OCI-LY7 (cell line): Measurements from ENCODE around the gene PRKN.

Experiments used
- EZH2phosphoT487 ChIP-seq: fragments of 200-600 bp; sonication (generic); IDR thresholded peaks from 2 replicates; pipeline ENCODE4 v1.6.1; 2018; ENCODE audit warnings: low read depth, borderline replicate concordance, mild to moderate bottlenecking, mixed run types, antibody characterized with exemption, low read length, moderate library complexity, mixed read lengths
- TF ChIP-seq, protein P1 (sequence below): fragments of 200-600 bp; sonication (generic); conservative IDR thresholded peaks from 2 replicates; pipeline ENCODE4 v1.5.1; 2014; ENCODE audit warnings: mild to moderate bottlenecking, antibody characterized with exemption, low read length, moderate library complexity, mixed read lengths

DNA sequence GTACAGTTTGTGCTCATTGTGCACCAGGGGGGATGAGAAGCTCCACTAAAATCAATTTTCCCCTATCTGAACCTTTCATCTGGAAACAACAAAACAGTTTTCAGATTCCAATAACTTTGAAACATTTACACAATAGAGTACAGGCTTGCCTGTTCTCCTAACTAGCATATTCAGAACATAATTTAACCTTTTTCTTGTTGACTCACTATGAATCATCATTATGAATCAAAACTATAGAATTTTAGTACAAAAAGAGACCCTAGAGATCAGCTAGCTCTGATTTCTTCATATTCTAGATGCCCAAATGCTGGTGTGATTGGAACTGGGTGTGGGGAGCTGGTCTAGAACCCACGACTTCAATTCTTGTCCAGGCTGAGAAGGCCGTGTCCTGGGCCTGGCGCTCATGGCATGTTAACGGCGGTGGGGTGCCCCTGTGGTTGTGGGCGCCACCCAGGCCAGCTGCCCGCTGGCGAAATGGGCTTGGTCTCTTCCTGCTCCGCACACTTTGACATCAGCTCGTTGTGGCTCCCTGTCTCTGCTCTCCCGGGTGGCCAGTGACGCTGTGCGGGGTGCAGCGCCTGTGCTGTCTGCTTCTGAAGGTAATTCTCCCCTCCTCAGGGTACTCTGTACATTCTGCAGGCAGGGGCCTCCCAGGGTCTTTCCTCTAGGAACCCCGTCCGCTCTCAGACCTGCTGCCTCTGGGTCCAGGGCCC lies 1423.8 kb downstream of the PRKN start:
- TF ChIP-seq, protein P1, sequence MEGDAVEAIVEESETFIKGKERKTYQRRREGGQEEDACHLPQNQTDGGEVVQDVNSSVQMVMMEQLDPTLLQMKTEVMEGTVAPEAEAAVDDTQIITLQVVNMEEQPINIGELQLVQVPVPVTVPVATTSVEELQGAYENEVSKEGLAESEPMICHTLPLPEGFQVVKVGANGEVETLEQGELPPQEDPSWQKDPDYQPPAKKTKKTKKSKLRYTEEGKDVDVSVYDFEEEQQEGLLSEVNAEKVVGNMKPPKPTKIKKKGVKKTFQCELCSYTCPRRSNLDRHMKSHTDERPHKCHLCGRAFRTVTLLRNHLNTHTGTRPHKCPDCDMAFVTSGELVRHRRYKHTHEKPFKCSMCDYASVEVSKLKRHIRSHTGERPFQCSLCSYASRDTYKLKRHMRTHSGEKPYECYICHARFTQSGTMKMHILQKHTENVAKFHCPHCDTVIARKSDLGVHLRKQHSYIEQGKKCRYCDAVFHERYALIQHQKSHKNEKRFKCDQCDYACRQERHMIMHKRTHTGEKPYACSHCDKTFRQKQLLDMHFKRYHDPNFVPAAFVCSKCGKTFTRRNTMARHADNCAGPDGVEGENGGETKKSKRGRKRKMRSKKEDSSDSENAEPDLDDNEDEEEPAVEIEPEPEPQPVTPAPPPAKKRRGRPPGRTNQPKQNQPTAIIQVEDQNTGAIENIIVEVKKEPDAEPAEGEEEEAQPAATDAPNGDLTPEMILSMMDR, result no peak
- TF ChIP-seq EZH2phosphoT487, result no peak
